ENCODE data around the gene ARHGEF28.

ARHGEF28 gene

GRCh38 chr5:73977146-73977545 lies 351.1 kb downstream of the ARHGEF28 start:
- no peak for DNase-seq

DNA sequence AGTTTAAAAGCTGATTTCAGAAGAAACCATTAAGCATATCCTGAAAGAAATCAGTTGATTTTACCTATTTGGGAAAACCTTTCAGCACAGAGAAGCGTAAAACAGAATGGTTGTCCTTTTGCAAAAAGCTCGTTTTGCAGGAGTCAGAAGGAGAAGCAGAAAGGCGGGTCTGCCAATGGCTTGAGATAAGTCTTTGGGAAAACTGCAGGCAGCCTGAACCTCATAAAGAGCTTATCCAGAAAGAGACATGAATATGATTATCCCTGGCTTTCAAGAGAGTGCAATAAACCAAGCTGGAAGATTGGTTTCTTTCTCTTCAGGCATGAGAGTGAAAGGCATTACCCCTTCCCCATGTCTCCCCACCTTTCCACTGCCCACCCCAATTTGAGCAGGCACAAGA lies 353.3 kb downstream of the ARHGEF28 start:
- DNase-seq: no peak

DNA sequence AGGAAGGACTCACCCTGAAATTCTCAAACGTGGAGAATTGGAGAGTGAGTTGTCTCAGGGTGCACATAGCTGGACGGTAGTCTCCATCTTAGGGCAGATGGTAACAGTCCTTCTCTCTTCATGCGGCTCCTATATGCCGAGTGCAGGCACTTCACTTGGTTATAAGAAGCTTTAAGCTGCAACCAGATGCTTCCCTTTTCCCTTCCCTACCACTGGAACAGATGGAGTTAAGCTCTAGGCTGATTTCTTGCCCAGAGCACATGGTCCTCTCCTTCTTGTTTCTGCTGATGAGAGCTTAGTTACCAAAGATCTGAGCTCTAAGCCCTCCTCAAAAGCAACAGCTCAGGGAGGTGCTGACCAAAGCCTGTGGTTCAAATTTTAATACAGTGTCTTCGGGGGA lies 355.7 kb downstream of the ARHGEF28 start:
- DNase-seq: no peak

DNA sequence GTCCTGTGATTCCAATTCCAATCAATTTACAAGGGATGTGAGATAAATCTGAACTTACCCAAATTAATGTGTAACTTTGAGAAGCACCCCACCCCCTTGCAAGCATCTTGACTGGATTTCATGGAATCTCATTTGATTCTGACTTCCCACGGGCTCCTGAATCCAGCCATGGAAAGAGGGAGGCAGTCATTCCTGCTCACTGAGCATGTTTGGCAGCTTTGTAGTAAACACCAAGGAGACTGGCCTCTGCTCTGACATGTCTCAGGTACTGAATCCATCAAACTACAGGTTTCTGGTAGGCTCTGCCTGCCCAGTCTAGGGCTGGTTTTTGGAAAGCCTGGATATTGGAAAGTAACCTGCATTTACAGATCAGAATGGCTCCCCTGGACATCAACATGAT lies 357.6 kb downstream of the ARHGEF28 start:
- DNase-seq: no peak

DNA sequence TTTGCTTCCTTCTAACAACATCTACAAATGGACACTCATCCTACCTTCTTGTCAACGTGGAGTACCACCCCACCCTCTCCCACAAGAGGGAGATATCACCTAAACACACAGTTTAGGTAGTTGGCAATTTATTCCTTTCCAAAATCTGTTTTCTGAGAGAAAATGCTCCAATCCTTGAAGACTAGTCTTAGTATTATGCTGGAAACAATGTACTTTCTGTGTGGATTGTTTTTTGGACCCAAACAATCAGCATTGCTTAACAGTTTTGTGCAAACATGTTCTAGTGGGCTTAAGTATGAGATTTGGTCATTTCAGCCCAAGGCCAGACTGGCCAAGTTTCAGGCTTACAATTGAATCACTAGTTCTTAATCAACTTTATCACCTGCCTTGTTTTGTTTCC lies 359.1 kb downstream of the ARHGEF28 start:
- peak; percentile 38 for DNase-seq

DNA sequence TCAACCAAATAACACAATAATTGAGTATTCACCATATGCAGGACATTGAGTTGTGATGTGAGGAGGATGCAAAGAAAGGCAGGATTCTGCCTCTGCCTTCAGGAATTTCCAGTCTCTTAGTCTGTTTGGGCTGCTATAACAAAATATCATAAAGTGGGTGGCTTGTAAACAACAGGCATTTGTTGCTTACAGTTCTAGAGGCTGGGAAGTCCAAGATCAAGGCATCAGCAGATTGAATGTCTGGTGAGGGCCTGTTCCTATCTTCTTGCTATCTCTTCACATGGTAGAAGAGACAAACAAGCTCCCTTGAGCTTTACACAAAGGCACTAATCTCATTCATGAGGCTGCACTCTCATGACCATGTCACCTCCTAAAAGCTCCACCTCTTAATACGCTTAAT lies 360.7 kb downstream of the ARHGEF28 start:
- DNase-seq: no peak

DNA sequence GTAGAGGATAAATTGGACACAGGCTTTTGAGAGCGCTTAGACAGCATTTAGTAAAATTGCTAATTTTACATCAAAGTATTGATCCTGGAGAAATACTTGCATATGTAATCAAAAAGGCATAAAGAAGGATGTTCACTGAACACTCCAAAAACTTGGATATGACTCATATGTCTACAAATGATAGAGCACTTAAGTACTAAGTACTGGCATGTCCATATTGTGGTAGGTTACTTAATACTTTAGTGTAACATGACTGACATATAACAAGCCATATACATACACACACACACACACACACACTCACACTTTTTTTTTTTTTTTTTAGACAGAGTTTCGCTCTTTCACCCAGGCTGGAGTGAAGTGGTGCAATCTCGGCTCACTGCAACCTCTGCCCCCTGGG lies 361.9 kb downstream of the ARHGEF28 start:
- DNase-seq: no peak

GRCh38 chr5:73989956-73990355 lies 364.0 kb downstream of the ARHGEF28 start:
- no peak for DNase-seq
